ENCODE measurements around the gene D2HGDH. TPM values are rescaled to one million over a fixed set of nuclear protein-coding genes. Genes with fewer than 3 reads are reported as not detected.

The D2HGDH gene
- total and polyA plus RNA-seq, 12 donors: 7.6 to 24.7 (median 19.1) TPM

GRCh38 chr2:241773511-241774418 lies 39.3 kb downstream of the D2HGDH start:
- WGBS, 2 donors: 73 to 79% methylated on average over 29 of the region's 29 CpGs
- peaks cover 7 to 56% (median 41%) of the 10 kb centered on the region in 7 donors for H3K27me3 ChIP-seq

GRCh38 chr2:241774419-241775222 lies 40.2 kb downstream of the D2HGDH start:
- intact Hi-C loops (cut with DNase I): no loop called here
- Histone ChIP-seq H3K27ac (no peak overlapping the region), H3K27me3 (peaks cover 7 to 56% (median 41%) of the 10 kb centered on the region in 7 donors), H3K36me3 (no peaks in the 10 kb centered on the region), H3K4me3 (no peak overlapping the region), H3K4me1 (peaks cover 0 to 17% (median 0%) of the 10 kb centered on the region in 9 donors), H3K9me3 (no peaks in the 10 kb centered on the region)
- ATAC-seq (no peak), DNase-seq (no peak)
- 66 to 71% methylated on average over 40 of the region's 40 CpGs for WGBS, 2 donors
- TF ChIP-seq CTCF (IDR thresholded peaks at IDR 0.05): no peak

More at GRCh38 chr2:241773511-241774418, 39.3 kb downstream of the D2HGDH start:
- ATAC-seq: no peak
- Histone ChIP-seq H3K9me3 (no peaks in the 10 kb centered on the region), H3K4me1 (peaks cover 0 to 17% (median 0%) of the 10 kb centered on the region in 9 donors), H3K4me3 (no peak overlapping the region), H3K36me3 (no peaks in the 10 kb centered on the region), H3K27ac (no peak overlapping the region)
- no peak for TF ChIP-seq CTCF (IDR thresholded peaks at IDR 0.05)
- no peak for DNase-seq
- intact Hi-C loops (cut with DNase I): no loop called here

GRCh38 chr2:241775223-241776177 lies 41.1 kb downstream of the D2HGDH start:
- 74 to 75% methylated on average over 34 of the region's 34 CpGs for WGBS, 2 donors
- ATAC-seq (no peak), DNase-seq (no peak)
- H3K36me3 ChIP-seq: no peaks in the 10 kb centered on the region
- H3K27me3 ChIP-seq: peaks cover 7 to 56% (median 41%) of the 10 kb centered on the region in 7 donors
- H3K4me3 ChIP-seq: no peak overlapping the region
- intact Hi-C loops (cut with DNase I): no loop called here
- no peak for TF ChIP-seq CTCF (IDR thresholded peaks at IDR 0.05)
- no peak overlapping the region for H3K27ac ChIP-seq
- H3K9me3 ChIP-seq: peaks cover 0 to 4% (median 0%) of the 10 kb centered on the region in 11 donors
- H3K4me1 ChIP-seq: peaks cover 0 to 15% (median 0%) of the 10 kb centered on the region in 9 donors

All from heart right ventricle (tissue), 16 donors.